ENCODE results near the gene BATF2. TPM values are rescaled to one million over a fixed set of nuclear protein-coding genes. Genes with fewer than 3 reads are reported as not detected.

Gene BATF2
- total RNA-seq, 1 donor from 2014 or later = not detected

GRCh38 chr11:64998141-64998540 lies 1.4 kb upstream of the BATF2 start:
- no peaks in the 10 kb centered on the region for H3K36me3 ChIP-seq
- intact Hi-C loops (cut with DNase I) = no loop called here
- no peaks in the 10 kb centered on the region for H3K27me3 ChIP-seq
- H3K4me1 ChIP-seq = no peaks in the 10 kb centered on the region
- H3K9me3 ChIP-seq = no peaks in the 10 kb centered on the region
- H3K27ac ChIP-seq = no peak overlapping the region
- no peak for DNase-seq (ENCODE audit: extremely low spot score in 2 of 2)
- TF ChIP-seq POLR2AphosphoS5 (IDR thresholded peaks at IDR 0.05; ENCODE audit: insufficient read depth in 1 of 2, low read depth in 1 of 2) (no peak), POLR2A (IDR thresholded peaks at IDR 0.05) (no peak), CTCF (IDR thresholded peaks at IDR 0.05) (no peak)
- H3K4me3 ChIP-seq = no peak overlapping the region

- Histone ChIP-seq H3K4me3 (peak overlapping the region; percentile 29 to 39), H3K36me3 (no peaks in the 10 kb centered on the region), H3K9me3 (no peaks in the 10 kb centered on the region), H3K4me1 (no peaks in the 10 kb centered on the region), H3K27me3 (no peaks in the 10 kb centered on the region), H3K27ac (peak overlapping the region; percentile 46)
- no peak for DNase-seq (ENCODE audit: extremely low spot score in 2 of 2)
- TF ChIP-seq POLR2A (IDR thresholded peaks at IDR 0.05) (no peak), POLR2AphosphoS5 (IDR thresholded peaks at IDR 0.05; ENCODE audit: insufficient read depth in 1 of 2, low read depth in 1 of 2) (no peak), CTCF (IDR thresholded peaks at IDR 0.05) (no peak)
- intact Hi-C loops (cut with DNase I) = no loop called here
Measured at GRCh38 chr11:64996327-64996709, 453 bp downstream of the BATF2 start.

GRCh38 chr11:64994318-64994717 lies 2.5 kb downstream of the BATF2 start:
- TF ChIP-seq CTCF (IDR thresholded peaks at IDR 0.05) = no peak
- TF ChIP-seq POLR2A (IDR thresholded peaks at IDR 0.05) = no peak
- Histone ChIP-seq H3K36me3 (no peaks in the 10 kb centered on the region), H3K4me3 (no peak overlapping the region), H3K9me3 (no peaks in the 10 kb centered on the region), H3K27ac (no peak overlapping the region), H3K4me1 (peaks cover 10% of the 10 kb centered on the region), H3K27me3 (no peaks in the 10 kb centered on the region)
- DNase-seq (ENCODE audit: extremely low spot score in 2 of 2) = no peak
- intact Hi-C loops (cut with DNase I) = no loop called here

GRCh38 chr11:64990222-64990923 lies 6.4 kb downstream of the BATF2 start:
- H3K9me3 ChIP-seq = no peaks in the 10 kb centered on the region
- no peaks in the 10 kb centered on the region for H3K27me3 ChIP-seq
- no peaks in the 10 kb centered on the region for H3K36me3 ChIP-seq
- H3K4me1 ChIP-seq = peaks cover 10% of the 10 kb centered on the region
- no peak overlapping the region for H3K27ac ChIP-seq
- intact Hi-C loops (cut with DNase I) = no loop called here
- H3K4me3 ChIP-seq = no peak overlapping the region
- DNase-seq (ENCODE audit: extremely low spot score in 2 of 2) = no peak
- no peak for TF ChIP-seq CTCF (IDR thresholded peaks at IDR 0.05)

- TF ChIP-seq POLR2AphosphoS5 (IDR thresholded peaks at IDR 0.05; ENCODE audit: insufficient read depth in 1 of 2, low read depth in 1 of 2) = no peak
- TF ChIP-seq CTCF (IDR thresholded peaks at IDR 0.05) = no peak
- no peak for TF ChIP-seq POLR2A (IDR thresholded peaks at IDR 0.05)
- no peak overlapping the region for H3K4me3 ChIP-seq
- intact Hi-C loops (cut with DNase I) = no loop called here
- H3K9me3 ChIP-seq = no peaks in the 10 kb centered on the region
- H3K27me3 ChIP-seq = no peaks in the 10 kb centered on the region
- H3K4me1 ChIP-seq = peaks cover 10% of the 10 kb centered on the region
- no peak overlapping the region for H3K27ac ChIP-seq
- DNase-seq (ENCODE audit: extremely low spot score in 2 of 2) = no peak
- no peaks in the 10 kb centered on the region for H3K36me3 ChIP-seq
Measured at GRCh38 chr11:64989416-64989815, 7.4 kb downstream of the BATF2 start.

All from vagina (tissue), 2 donors.